ENCODE results near the gene TROAP. TPM values are rescaled to one million over a fixed set of nuclear protein-coding genes. Genes with fewer than 3 reads are reported as not detected.

TROAP gene
- total RNA-seq, 1 donor from 2014 or later: 40.0 TPM

GRCh38 chr12:49294804-49295081, 28.3 kb upstream of the TROAP start:
- peaks cover 27% of the 10 kb centered on the region for H3K4me1 ChIP-seq
- H3K9me3 ChIP-seq (ENCODE audit: low read depth): no peaks in the 10 kb centered on the region
- Mint-ChIP-seq H3K4me1 (peaks cover 17% of the 10 kb centered on the region), H3K27ac (no peak overlapping the region), H3K4me3 (no peak overlapping the region), H3K9me3 (peaks cover 2% of the 10 kb centered on the region), H3K27me3 (ENCODE audit: insufficient read depth, low read depth) (peaks cover 51% of the 10 kb centered on the region), H3K36me3 (no peaks in the 10 kb centered on the region)
- H3K4me2 ChIP-seq: peak overlapping the region; percentile 72
- H3K36me3 ChIP-seq: no peaks in the 10 kb centered on the region
- peaks cover 38% of the 10 kb centered on the region for H4K20me1 ChIP-seq (ENCODE audit: low read depth)
- H3K27me3 ChIP-seq: peaks cover 82% of the 10 kb centered on the region
- no peaks in the 10 kb centered on the region for H3K79me2 ChIP-seq (ENCODE audit: low read depth)
- H3K9ac ChIP-seq: no peak overlapping the region
- no peak overlapping the region for H2AFZ ChIP-seq (replicated peaks)
- H3F3A ChIP-seq (ENCODE audit: low read depth): peaks cover 41% of the 10 kb centered on the region
- no peak overlapping the region for H3K27ac ChIP-seq
- H3K4me3 ChIP-seq: no peak overlapping the region
- TF ChIP-seq, protein P1, sequence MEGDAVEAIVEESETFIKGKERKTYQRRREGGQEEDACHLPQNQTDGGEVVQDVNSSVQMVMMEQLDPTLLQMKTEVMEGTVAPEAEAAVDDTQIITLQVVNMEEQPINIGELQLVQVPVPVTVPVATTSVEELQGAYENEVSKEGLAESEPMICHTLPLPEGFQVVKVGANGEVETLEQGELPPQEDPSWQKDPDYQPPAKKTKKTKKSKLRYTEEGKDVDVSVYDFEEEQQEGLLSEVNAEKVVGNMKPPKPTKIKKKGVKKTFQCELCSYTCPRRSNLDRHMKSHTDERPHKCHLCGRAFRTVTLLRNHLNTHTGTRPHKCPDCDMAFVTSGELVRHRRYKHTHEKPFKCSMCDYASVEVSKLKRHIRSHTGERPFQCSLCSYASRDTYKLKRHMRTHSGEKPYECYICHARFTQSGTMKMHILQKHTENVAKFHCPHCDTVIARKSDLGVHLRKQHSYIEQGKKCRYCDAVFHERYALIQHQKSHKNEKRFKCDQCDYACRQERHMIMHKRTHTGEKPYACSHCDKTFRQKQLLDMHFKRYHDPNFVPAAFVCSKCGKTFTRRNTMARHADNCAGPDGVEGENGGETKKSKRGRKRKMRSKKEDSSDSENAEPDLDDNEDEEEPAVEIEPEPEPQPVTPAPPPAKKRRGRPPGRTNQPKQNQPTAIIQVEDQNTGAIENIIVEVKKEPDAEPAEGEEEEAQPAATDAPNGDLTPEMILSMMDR (IDR thresholded peaks at IDR 0.05): no peak
- TF ChIP-seq EZH2phosphoT487 (IDR thresholded peaks at IDR 0.05): no peak
- TF ChIP-seq EZH2 (IDR thresholded peaks at IDR 0.05): no peak
- no peak for DNase-seq (ENCODE audit: low spot score)

- Histone ChIP-seq H3F3A (ENCODE audit: low read depth) (peaks cover 41% of the 10 kb centered on the region), H3K4me1 (peaks cover 27% of the 10 kb centered on the region), H3K79me2 (ENCODE audit: low read depth) (no peaks in the 10 kb centered on the region), H3K36me3 (no peaks in the 10 kb centered on the region), H3K27ac (no peak within 1 kb of the TSS), H3K9me3 (ENCODE audit: low read depth) (no peaks in the 10 kb centered on the region), H3K4me2 (peak within 1 kb of the TSS; percentile 72), H3K9ac (no peak within 1 kb of the TSS), H3K4me3 (peak within 1 kb of the TSS; percentile 29), H4K20me1 (ENCODE audit: low read depth) (peaks cover 38% of the 10 kb centered on the region), H2AFZ (replicated peaks) (peak within 1 kb of the TSS; percentile 78), H3K27me3 (peaks cover 88% of the 10 kb centered on the region)
- H3K4me3 Mint-ChIP-seq: no peak within 1 kb of the TSS
- TF ChIP-seq EZH2phosphoT487 (IDR thresholded peaks at IDR 0.05): peak; percentile 97
- TF ChIP-seq EZH2 (IDR thresholded peaks at IDR 0.05): peak; percentile 93
- TF ChIP-seq, protein P1 (IDR thresholded peaks at IDR 0.05): peak; percentile 29
- no peak within 1 kb of the TSS for H3K27ac Mint-ChIP-seq
- peak; percentile 65 for DNase-seq (ENCODE audit: low spot score)
- peaks cover 17% of the 10 kb centered on the region for H3K4me1 Mint-ChIP-seq
- H3K27me3 Mint-ChIP-seq (ENCODE audit: insufficient read depth, low read depth): peaks cover 51% of the 10 kb centered on the region
- H3K36me3 Mint-ChIP-seq: no peaks in the 10 kb centered on the region
- peaks cover 2% of the 10 kb centered on the region for H3K9me3 Mint-ChIP-seq
These were observed 27.7 kb upstream of the TROAP start, which contains the start of gene PRPH for GRCh38 chr12:49295082-49295936. Gene PRPH (plus strand): TSS chr12:49295147. CDS start chr12:49295201, 54 bp downstream.

DNA sequence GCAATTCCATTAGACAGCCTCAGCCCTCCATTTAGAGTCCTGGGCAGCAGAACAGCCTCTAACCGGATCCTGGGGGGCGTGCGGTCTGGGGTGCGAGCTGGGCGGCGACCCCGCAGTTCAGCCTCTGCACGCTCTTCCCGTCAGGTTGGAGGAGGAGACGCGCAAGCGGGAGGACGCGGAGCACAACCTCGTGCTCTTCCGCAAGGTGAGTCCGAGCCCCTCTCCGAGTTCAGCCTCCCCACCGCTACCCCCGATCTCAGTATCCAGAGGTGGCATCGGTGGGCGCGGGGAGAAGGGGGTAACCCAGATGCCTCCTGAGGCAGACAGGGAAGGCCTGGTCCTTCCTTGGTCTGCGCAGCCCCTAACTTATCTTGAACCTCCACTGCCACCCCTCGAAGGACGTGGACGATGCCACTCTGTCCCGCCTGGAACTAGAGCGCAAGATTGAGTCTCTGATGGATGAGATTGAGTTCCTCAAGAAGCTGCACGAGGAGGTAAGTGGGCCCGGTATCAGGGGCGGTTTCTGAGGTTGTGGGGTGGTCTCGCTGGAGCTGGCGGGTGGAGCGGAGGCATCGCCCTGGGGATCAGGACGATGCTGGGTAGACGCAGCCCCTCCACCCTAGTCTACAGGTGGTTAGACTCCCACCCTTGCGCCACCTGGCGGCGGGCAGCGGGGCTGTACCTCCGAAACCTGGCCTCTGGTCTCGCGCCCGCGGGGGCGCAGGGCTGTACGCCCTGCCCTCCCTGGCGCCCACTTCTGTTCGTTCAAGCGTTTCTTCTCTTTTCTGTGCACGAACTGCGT, 26.8 kb upstream of the TROAP start:
- Mint-ChIP-seq H3K4me3 (peak overlapping the region; percentile 69), H3K4me1 (peaks cover 17% of the 10 kb centered on the region), H3K27me3 (ENCODE audit: insufficient read depth, low read depth) (peaks cover 55% of the 10 kb centered on the region), H3K36me3 (no peaks in the 10 kb centered on the region), H3K27ac (no peak overlapping the region), H3K9me3 (peaks cover 2% of the 10 kb centered on the region)
- Histone ChIP-seq H2AFZ (replicated peaks) (peak overlapping the region; percentile 34), H3K36me3 (no peaks in the 10 kb centered on the region), H3K4me3 (peak overlapping the region; percentile 30), H3K4me2 (peak overlapping the region; percentile 70), H3K9me3 (ENCODE audit: low read depth) (no peaks in the 10 kb centered on the region), H3K27me3 (peaks cover 95% of the 10 kb centered on the region), H3F3A (ENCODE audit: low read depth) (peaks cover 41% of the 10 kb centered on the region), H3K79me2 (ENCODE audit: low read depth) (no peaks in the 10 kb centered on the region), H3K27ac (no peak overlapping the region), H3K9ac (no peak overlapping the region), H3K4me1 (peaks cover 27% of the 10 kb centered on the region), H4K20me1 (ENCODE audit: low read depth) (peaks cover 38% of the 10 kb centered on the region)
- TF ChIP-seq EZH2phosphoT487 (IDR thresholded peaks at IDR 0.05): no peak
- TF ChIP-seq, protein P1 (IDR thresholded peaks at IDR 0.05): peak; percentile 73
- DNase-seq (ENCODE audit: low spot score): peak; percentile 78

Data from neural progenitor cell (in vitro differentiated cells).